ENCODE results near the gene EXOSC5.
A peak's percentile ranks its signal among the peaks of the same experiment; 100 is the strongest.
"Not testable (repeated sequence)": the region's sequence is repeated elsewhere in the genome, so short reads cannot be mapped to it uniquely, and the experiment has no call there.

Gene EXOSC5

GRCh38 chr19:41364524-41365391 is 32.4 kb downstream of the EXOSC5 start:
- DNase-seq: no peak

DNA sequence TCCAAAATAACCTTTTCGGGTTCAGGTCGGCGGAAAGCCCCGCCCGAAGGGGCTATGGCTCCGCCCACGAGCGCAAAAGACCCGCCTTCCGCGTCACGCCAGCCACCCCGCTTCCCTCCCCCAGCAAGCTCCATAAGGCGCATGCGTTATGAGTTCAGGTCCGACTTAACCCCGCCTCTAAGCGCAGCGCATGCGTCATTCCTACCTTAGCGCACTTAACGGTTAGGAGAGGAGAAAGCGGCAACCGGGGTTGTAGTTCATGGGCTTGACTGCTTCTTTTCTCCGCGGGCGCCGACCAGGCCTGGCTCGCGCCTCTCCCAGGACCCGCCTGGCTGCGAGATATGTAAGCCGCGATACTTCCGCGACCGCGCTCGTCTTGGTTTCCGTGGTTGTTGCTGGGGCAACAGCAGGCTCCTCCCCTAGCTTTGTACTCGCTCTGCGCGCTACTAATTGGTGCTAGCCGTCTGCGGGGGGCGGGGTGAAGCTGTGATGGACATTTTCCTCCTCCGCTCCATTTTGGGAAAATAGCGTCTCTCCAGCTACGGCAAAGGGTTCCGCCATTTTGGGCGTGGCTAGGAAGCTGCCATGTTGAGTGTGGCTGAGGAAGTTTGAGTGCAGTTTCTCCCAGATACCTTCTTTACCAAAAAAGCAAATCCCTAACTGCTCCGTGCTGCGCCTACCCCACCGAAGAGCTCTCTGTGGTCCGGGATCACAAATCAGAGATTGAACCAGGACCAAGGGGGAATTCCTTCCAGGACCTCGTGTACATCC is 33.2 kb downstream of the EXOSC5 start, which contains the start of gene B9D2:
TSS of gene B9D2 (minus strand) at position 397 of the 771 bp plus-strand sequence. CDS start 630 bp downstream, outside the sequence.
- peak; percentile 88 to 95 for DNase-seq

GRCh38 chr19:41363371-41363752 is 33.8 kb downstream of the EXOSC5 start:
- no peak for DNase-seq

GRCh38 chr19:41362143-41362847 is 34.9 kb downstream of the EXOSC5 start:
- no peak for DNase-seq

DNA sequence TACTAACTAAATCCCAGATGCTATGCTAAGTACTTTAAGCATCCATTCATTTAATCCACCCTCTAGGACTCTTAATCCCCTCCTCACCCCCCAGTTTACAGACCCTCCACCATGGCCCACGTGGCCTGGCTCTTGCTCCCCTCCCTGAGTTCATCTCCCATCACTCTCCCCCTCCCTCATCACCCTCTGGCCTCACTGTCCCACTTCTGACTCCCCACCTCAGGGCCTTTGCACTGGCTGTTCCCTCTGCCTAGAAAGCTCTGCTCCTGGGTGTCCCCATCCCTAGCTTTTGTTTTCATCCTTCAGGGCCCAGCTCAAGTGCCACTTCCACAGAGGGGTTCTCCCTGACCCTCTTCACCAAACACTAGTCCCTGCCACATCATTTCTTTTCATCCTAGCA is 37.4 kb downstream of the EXOSC5 start:
- DNase-seq: no peak

GRCh38 chr19:41357746-41358145 is 39.4 kb downstream of the EXOSC5 start:
- no peak for DNase-seq

- no peak for DNase-seq
These were observed 40.0 kb downstream of the EXOSC5 start for GRCh38 chr19:41356984-41357739.

- DNase-seq: no peak
These were observed 41.4 kb downstream of the EXOSC5 start for GRCh38 chr19:41355802-41356201.

DNA sequence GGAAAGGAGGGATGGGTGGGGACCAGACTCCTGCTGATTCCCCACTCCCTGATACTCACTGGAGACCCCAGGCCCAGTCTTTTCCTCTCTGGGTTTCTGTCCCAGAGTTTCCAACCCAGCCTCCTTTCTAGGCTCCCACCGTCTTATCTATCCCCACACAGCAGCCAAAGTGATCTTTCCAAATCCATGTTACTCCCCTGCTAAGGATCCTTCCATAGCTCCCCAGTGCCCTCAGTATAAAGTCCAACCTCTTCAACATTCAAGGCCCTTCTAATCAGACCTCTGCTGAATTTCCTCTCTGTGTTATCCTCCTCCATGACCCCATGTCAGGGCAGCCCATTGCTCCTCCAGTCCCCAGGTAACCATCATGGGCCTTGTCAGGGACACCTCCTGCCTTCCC is 42.1 kb downstream of the EXOSC5 start:
- no peak for DNase-seq

DNA sequence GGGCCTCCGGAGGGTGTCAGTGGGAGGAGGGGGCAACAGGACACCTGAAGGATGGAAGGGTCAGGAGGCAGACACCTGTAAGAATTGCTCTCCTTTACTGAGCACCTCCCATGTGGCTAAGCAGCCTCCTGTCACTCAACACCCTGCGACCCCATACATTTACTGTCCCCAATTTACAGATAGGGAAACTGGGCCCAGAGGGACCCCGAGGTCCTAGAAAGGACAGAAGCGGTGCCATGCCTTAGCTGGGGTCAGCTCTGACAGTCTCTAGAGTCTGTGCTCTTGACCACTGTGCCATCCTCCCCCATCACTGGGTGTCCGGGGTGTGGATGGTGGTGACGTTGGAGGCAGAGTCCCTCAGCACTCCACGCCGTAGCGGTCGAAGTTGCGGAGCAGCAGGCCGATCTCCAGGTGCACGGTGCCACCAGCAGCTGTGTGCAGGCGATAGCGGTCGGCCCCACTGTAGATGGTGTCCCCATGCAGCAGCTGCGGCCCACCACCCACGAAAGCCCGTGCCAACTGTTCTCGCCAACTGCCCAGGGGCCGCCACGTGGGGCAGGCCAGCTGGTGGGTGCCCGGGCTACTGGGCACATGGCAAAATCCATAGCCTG is 42.7 kb downstream of the EXOSC5 start:
- no peak for DNase-seq

DNA sequence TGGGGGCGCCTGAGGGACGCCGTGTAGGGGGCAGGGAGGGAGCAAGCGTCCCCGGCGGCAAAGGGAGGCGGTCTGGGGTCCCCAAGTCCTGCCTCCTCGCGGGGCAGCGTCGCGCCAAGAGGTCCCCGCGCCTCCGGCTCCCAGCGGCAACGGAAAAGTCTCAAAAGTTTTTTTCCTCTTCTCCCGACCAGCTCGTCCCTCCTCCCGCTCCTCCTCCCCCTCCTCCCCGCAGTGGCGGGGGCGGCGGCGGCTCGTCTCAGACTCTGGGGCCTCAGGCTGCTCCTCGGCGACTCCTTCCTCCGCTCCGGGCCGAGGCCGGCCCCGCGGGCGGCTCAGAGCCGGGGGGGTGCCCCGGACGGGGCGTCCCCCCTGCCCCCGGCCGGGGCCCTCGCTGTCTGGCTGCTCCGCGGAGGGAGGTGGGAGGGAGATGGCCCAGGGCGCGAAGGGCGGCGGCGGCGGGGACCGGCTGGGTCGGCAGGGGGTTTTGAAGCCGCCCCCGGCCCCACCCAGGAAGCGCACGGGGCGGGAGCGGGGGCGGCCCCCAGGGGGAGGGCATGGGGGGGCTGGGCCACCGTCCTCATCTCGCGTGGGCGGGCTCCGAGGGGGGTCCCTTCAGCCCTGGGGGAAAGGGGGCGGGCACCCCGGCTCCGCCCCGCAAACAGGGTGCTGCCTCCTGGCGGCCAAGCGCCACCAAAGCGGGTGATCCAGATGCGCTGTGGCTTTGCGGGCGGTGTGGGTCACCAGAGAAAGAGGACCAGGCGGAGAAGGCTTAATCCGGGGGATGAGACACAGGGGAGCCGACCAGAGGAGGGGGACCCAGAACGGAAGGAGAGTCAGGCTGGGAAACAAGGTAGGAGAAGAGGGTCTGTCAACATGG is 43.5 kb downstream of the EXOSC5 start, which contains the start of gene TGFB1:
TSS of gene TGFB1 (minus strand) at position 457 of the 877 bp plus-strand sequence. CDS start 878 bp downstream, outside the sequence.
- DNase-seq: peak; percentile 48 to 71

DNA sequence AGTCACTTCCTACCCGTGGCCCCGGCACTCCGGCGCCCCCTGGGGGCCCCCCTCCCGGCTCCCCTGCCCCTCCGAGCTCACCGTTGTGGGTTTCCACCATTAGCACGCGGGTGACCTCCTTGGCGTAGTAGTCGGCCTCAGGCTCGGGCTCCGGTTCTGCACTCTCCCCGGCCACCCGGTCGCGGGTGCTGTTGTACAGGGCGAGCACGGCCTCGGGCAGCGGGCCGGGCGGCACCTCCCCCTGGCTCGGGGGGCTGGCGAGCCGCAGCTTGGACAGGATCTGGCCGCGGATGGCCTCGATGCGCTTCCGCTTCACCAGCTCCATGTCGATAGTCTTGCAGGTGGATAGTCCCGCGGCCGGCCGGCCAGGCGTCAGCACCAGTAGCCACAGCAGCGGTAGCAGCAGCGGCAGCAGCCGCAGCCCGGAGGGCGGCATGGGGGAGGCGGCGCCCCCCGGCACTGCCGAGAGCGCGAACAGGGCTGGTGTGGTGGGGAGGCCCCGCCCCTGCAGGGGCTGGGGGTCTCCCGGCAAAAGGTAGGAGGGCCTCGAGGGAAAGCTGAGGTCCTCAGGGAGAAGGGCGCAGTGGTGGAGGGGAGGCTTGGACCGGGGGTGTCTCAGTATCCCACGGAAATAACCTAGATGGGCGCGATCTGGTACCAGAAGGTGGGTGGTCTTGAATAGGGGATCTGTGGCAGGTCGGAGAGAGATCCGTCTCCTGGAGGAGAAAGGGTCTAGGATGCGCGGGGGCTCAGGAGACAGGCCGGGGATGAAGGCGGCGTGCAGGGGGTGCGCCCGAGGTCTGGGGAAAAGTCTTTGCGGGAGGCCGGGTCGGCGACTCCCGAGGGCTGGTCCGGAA is 44.3 kb downstream of the EXOSC5 start:
- peak in 1 of 2 experiments; percentile 37 for DNase-seq

DNA sequence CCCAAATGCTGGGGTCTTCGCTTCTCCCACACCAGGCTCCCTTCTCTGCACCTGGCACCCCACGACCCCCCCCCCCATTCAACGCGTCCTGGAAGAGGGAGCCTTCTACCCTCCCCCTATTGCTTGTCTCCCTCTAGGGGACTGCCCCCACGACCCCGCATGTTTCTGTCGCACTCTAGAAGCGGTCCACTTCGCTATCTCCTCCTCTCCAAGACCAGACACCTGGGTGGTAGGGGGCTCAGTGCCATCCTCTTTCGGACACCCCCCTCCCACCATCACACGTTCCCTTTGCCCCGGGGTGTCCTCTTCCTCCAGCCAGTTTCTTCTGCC is 44.9 kb downstream of the EXOSC5 start:
- no peak for DNase-seq

GRCh38 chr19:41351339-41352245 is 45.6 kb downstream of the EXOSC5 start:
- peak in 1 of 2 experiments; percentile 48 for DNase-seq

- no peak for DNase-seq
These were observed 46.3 kb downstream of the EXOSC5 start for GRCh38 chr19:41350735-41351338.

DNA sequence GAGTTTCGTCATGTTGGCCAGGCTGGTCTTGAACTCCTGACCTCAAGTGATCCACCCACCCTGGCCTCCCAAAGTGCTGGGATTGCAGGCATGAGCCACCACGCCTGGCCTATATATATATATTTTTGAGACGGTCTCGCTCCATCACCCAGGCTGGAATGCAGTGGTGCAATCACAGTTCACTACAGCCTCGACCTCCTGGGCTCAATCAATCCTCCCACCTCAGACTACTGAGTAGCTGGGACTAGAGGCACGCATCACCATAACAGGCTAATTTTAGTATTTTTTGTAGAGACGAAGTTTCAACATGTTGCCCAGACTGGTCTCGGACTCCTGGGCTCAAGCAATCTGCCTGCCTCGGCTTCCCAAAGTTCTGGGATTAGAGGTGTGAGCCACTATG is 50.2 kb downstream of the EXOSC5 start:
- not testable (repeated sequence) for DNase-seq

DNA sequence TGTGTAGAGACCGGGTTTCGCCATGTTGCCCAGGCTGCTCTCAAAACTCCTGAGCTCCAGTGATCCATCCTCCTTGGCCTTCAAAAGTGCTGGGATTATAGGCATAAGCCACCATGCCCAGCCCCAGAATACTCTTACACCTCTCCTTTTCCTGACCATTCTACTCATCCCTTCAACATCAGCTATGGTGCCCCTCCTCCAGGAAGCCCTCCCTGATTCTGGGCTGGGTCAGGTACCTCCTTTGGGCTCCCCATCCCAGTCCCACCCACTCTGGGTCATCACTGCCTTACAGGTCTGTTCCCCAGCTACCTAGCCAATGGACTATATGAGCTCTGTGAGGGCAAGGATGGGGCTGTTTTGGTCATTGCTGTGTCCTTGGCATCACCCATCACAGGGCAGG is 53.0 kb downstream of the EXOSC5 start:
- DNase-seq: no peak
